Rectal smooth muscle tissue (tissue), 1 donor: ENCODE measurements around the gene WNK3.
"Not testable (repeated sequence)": the region's sequence is repeated elsewhere in the genome, so short reads cannot be mapped to it uniquely, and the experiment has no call there.

ENCODE experiments used
- H3K27ac ChIP-seq: one replicate; pipeline ENCODE4 v1.7.0; 2013; ENCODE audit warnings: low read depth, low read length, inconsistent platforms
- H3K27me3 ChIP-seq: one replicate; pipeline ENCODE4 v1.7.0; 2013; ENCODE audit warnings: low read length; ENCODE audit not compliant: control insufficient read depth, insufficient read depth
- H3K36me3 ChIP-seq: one replicate; pipeline ENCODE4 v1.7.0; 2013; ENCODE audit warnings: low read length; ENCODE audit not compliant: control insufficient read depth, insufficient read depth
- H3K4me1 ChIP-seq: one replicate; pipeline ENCODE4 v1.7.0; 2013; ENCODE audit warnings: low read length; ENCODE audit not compliant: control insufficient read depth, insufficient read depth
- H3K4me3 ChIP-seq: one replicate; pipeline ENCODE4 v1.7.0; 2013; ENCODE audit warnings: low read length
- H3K9ac ChIP-seq: one replicate; pipeline ENCODE4 v1.7.0; 2013; ENCODE audit warnings: low read length

WNK3 gene

DNA sequence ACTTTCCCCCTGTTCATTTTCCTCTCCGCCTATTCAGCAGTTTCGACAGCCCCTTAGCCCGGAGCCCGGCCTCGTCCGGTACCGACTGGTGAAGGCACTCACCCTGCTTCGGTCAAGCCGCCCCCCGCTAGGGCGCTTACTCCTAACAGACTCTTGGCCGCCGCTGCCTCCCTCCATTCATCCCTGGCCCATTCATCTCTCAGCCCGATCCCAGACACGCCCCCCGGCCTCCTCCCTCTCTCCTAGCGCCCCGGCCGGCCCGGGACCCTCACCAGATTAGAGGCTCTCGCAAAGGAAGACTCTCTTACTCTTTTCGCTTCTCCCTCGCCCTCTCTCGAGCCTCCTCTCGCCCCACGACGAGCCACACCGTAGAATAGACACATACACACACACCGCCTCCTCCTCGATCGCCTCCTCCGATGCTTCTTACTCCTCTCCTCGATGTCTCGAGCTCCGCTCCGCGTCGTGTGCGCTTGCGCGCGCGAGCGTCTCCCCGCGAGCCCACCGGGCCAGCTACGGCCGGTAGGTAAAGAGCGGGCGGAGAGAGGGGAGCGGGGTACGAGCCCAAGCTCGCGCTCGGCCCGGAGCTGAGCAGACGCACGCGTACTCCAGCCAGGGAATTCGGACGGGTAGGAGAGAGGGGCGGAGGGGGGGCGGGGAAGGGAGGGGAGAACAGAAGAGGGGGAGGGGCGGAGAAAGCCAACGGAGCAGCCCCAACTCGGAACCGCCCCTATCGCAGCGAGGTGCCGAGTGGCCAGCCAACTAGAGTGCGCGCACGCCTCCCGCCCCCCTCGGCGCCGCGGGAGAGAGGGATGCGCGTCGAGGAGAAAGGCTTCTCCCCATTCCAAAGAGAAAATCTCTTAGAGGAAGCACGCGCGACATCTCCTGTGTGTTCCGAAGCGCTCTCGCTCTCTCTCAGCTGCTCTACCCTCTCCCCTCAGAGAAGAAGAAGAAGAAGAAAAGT, at the start of gene WNK3:
WNK3 (minus strand) TSS at position 633 of the 964 bp plus-strand sequence.
- no peaks in the 10 kb centered on the region for H3K36me3 ChIP-seq
- H3K9ac ChIP-seq = no peak within 1 kb of the TSS
- peak within 1 kb of the TSS; percentile 58 for H3K4me3 ChIP-seq
- H3K4me1 ChIP-seq = no peaks in the 10 kb centered on the region
- no peaks in the 10 kb centered on the region for H3K27me3 ChIP-seq
- H3K27ac ChIP-seq = peak within 1 kb of the TSS; percentile 59

DNA sequence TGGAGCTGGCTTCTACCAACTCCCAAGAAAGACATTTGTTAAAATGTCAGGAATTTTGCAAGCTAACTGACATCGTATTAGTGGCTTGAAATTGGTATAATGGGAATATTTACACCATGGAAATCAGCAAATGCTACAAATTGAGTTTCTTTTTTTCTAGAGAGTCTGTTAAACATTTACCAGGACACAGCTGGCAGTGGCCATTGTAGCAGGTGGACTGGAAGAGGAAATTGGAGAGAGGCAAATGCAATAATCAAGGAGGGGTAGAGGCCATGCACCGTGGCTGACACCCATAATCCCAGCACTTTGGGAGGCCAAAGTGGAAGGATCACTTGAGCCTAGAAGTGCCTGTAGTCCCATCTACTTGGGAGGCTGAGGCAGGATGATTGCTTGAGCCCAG, 49.4 kb upstream of the WNK3 start:
- H3K27me3 ChIP-seq = no peaks in the 10 kb centered on the region
- H3K27ac ChIP-seq = no peak overlapping the region
- H3K4me1 ChIP-seq = no peaks in the 10 kb centered on the region
- no peaks in the 10 kb centered on the region for H3K36me3 ChIP-seq
- no peak overlapping the region for H3K4me3 ChIP-seq
- H3K9ac ChIP-seq = no peak overlapping the region

DNA sequence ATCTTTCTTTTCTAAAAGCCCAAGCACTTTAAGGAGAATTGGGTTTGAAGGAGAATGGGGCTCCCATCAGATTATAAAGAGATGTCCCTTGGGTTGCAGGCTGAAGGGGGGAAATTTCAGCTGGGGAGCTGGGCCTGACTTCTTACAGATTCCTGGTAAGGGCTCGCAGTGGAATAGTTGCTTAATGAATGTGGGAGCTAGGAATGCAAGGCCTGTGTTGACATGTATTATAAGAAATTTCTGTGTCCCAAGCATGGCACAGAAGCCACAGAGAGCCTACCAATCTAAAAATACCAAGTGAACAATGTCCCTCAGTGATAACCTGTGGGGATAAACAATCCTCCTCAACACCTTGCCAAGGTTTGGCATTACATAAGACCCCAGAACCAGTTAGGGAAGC, 39.3 kb upstream of the WNK3 start:
- Histone ChIP-seq H3K36me3 (no peaks in the 10 kb centered on the region), H3K27ac (no peak overlapping the region), H3K4me3 (no peak overlapping the region), H3K27me3 (no peaks in the 10 kb centered on the region), H3K9ac (no peak overlapping the region), H3K4me1 (no peaks in the 10 kb centered on the region)

DNA sequence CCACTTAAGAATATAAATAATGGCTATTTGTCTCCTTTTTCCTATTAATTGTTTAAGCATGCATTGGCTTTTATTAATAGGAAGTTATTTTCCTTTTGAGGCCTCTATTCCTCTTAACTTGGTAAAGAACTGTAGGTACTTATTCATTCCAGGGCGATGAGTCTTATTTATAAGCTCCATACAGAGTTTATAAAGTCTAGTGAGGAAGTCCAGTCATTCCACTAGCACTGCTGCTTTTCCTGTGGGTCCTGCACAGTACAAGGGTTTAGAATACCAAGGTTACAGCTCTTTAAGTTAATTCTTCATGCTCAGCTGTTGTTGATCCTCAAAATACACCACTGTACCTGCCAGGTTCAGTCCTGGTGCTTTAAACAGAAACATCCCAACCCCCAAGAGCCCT, 28.5 kb upstream of the WNK3 start:
- no peak overlapping the region for H3K9ac ChIP-seq
- H3K27ac ChIP-seq = no peak overlapping the region
- H3K27me3 ChIP-seq = no peaks in the 10 kb centered on the region
- no peak overlapping the region for H3K4me3 ChIP-seq
- H3K4me1 ChIP-seq = no peaks in the 10 kb centered on the region
- no peaks in the 10 kb centered on the region for H3K36me3 ChIP-seq

DNA sequence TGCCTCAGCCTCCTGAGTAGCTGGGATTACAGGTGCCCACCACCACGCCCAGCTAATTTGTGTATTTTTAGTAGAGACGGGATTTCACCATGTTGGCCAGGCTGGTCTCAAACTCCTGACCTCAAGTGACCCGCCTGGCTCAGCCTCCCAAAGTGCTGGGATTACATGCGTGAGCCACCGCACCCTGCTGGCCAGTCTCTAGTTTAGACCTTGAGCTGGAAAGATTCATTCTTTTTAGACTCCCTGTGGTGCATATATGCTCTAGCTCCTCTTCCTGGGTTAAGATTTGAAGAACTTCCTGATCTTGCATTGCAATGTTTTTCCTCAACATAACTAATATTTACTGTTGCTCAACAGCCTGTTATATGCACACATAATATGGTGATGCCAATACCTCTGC, 26.8 kb upstream of the WNK3 start:
- not testable (repeated sequence) for H3K4me3 ChIP-seq, H3K36me3 ChIP-seq, H3K4me1 ChIP-seq, H3K27ac ChIP-seq, H3K9ac ChIP-seq, H3K27me3 ChIP-seq

DNA sequence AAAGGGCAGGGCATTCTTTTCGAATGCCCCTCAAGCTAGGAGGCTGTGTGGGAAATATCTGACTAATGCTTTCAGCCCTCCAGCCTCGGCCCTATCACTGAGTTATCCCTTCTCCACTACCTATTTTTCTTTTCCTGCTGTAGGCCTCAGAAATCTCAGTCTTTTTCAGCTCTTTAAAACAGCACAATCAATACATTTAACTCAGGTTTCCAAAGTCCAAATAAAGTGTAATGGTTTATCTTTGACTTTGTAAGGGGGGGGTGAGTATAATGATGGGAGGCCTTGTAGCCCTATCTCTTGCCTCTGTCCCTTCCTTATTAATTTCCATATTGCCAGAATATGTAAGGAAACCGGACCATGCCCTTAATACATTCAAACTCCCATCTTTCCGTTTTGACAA, 1.6 kb upstream of the WNK3 start:
- H3K27me3 ChIP-seq = no peaks in the 10 kb centered on the region
- no peak overlapping the region for H3K4me3 ChIP-seq
- no peaks in the 10 kb centered on the region for H3K36me3 ChIP-seq
- no peak overlapping the region for H3K27ac ChIP-seq
- no peaks in the 10 kb centered on the region for H3K4me1 ChIP-seq
- no peak overlapping the region for H3K9ac ChIP-seq

DNA sequence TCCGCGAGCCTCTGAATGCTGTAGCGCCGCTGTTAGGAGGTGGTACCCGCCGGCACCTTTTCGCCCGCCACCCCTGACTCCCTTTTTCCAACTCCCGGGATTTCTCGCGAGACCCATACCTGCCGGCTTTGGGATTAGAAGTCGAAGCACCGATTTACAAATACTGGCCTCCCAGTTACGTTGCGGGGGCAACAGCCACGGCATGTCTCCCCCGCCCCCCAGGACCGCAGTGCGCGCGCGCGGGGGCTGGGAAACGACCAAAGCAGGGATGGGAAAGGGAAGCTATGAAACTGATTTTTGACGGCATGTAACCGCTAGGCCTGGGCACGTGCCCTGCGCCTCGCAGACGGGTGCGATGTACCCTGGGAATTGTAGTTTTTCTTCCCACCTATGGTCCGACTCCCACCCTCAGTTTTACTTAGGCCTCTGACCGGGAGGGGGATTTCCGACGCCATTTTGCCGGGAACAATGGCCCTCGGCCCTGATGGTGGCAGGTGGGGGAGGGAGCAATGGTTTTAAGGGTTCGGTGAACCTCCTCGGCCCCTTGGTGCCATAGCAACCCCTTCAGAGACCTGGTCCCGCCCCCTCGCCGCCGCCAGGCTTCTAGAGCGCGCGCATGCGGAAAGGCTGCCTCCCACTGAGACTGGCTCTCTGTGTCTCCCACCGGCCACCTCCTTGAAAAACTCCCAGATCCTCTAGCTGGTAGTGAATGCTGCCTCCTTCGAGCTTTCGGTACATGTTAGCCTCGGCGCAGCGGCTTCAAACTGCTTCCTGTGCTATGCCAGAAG, 772 bp upstream of the WNK3 start:
- Histone ChIP-seq H3K4me3 (peak overlapping the region; percentile 58), H3K27ac (peak overlapping the region; percentile 59), H3K9ac (no peak overlapping the region), H3K36me3 (no peaks in the 10 kb centered on the region), H3K4me1 (no peaks in the 10 kb centered on the region), H3K27me3 (no peaks in the 10 kb centered on the region)

DNA sequence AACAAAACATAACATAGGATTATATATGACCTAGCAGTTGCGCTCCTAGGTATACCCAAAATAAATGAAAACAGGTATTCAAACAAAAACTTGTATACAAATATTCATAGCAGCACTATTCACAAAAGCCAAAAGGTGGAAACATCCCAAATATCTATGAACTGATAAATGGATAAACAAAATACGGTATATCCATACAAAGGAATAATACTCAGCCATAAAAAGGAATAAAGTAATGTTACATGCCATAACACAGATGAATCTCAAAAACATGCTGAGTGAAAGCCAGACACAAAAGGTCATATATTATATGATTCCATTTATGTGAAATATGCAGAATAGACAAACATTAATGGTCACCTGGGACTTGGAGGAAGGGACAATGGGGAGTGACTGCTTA, 5.2 kb downstream of the WNK3 start:
- Histone ChIP-seq H3K4me1 (no peaks in the 10 kb centered on the region), H3K36me3 (no peaks in the 10 kb centered on the region), H3K27me3 (no peaks in the 10 kb centered on the region), H3K9ac (no peak overlapping the region), H3K4me3 (no peak overlapping the region), H3K27ac (no peak overlapping the region)

DNA sequence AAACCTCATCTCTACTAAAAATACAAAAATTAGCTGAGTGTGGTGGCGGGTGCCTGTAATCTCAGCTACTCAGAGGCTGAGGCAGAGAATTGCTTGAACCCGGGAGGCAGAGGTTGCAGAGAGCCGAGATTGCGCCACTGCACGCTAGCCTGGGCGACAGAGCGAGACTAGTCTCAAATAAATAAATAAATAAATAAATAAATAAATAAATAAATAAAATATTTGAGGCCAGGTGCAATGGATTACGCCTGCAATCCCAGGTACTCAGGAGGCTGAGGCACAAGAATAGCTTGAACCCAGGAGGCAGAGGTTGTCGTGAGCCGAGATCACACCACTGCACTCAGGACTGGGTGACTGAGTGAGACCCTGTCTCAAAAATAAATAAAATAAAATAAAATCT, 20.5 kb downstream of the WNK3 start:
- not testable (repeated sequence) for H3K27ac ChIP-seq, H3K36me3 ChIP-seq, H3K9ac ChIP-seq, H3K4me1 ChIP-seq, H3K27me3 ChIP-seq, H3K4me3 ChIP-seq

DNA sequence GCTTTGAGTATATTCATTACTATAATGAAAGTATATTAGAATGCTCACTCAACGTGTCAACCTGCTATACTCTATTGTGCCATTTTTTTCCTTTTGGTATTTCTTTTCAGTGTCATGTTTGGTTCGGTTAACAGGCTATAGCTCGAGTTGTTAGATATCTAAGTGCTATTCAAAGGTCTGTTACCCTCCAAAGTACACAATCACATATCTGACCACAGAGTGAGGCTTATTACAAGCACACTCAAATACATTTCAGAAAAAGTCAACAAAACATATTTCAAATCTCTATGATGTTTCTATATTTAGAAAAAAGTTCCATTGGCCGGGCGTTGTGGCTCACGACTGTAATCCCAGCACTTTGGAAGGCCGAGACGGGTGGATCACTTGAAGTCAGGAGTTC, 32.8 kb downstream of the WNK3 start:
- Histone ChIP-seq H3K4me3 (no peak overlapping the region), H3K27ac (no peak overlapping the region), H3K4me1 (no peaks in the 10 kb centered on the region), H3K27me3 (no peaks in the 10 kb centered on the region), H3K9ac (no peak overlapping the region), H3K36me3 (no peaks in the 10 kb centered on the region)

DNA sequence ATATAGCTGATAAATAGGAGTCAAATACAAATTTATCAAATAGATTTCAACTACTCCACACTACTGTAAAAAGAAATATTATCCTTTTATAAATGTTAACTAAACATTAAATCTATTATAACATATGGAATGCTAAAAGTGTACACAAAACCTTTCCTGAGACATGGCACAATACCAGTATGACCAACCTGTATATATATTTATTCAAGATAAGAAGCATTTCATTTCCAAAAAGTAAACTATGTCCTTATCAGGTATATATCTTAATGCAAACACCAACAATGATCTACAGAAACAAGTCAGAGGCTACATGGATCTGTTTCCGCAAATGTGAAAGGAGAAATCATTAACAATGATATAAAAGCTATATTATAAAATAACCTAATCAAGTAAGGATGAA, 37.8 kb downstream of the WNK3 start:
- H3K27ac ChIP-seq = no peak overlapping the region
- H3K9ac ChIP-seq = no peak overlapping the region
- H3K36me3 ChIP-seq = no peaks in the 10 kb centered on the region
- no peaks in the 10 kb centered on the region for H3K27me3 ChIP-seq
- no peak overlapping the region for H3K4me3 ChIP-seq
- no peaks in the 10 kb centered on the region for H3K4me1 ChIP-seq

DNA sequence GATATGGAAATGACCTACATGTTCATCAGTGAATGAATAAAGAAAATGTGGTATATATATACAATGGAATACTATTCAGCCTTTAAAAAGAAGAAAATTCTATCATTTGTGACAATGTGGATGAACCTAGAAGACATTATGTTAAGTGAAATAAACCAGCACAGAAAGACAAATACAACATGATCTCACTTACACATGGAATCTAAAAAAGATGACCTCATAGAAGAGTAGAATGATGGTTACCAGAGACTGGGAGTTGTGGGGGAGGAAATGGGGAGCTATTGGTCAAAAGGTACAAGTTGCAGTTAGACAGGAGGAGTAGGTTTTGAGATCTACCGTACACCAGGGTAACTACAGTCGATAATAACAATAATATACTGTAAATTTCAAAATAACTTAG, 51.5 kb downstream of the WNK3 start:
- Histone ChIP-seq H3K4me3 (no peak overlapping the region), H3K27me3 (no peaks in the 10 kb centered on the region), H3K4me1 (no peaks in the 10 kb centered on the region), H3K36me3 (no peaks in the 10 kb centered on the region), H3K27ac (no peak overlapping the region), H3K9ac (no peak overlapping the region)
